GM12872 (cell line): ENCODE data around the gene MPHOSPH8.

ENCODE experiments used
- CTCF ChIP-seq: IDR thresholded peaks from 3 replicates; pipeline ENCODE4 v1.5.1; 2011; ENCODE audit warnings: low read depth, mild to moderate bottlenecking, low read length, moderate library complexity; ENCODE audit not compliant: insufficient read depth

MPHOSPH8 gene

DNA sequence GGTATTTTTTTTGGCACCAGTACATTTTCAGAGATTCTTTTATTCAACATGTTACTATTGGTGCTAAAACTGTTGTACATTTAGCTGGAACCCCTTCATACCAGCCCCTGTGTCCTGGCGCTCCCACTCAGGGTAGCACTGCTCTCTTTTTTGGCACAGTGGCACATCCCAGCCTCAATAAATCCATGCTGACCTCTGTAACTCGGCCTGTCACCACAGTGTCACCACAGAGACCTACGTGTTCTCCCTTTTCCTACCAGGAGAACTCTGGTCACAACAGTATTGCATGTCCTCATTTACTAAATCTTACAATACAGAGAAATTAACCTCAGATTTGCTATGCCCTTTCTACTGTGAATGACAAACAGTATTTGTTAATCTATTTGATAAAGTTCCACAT is 10.2 kb downstream of the MPHOSPH8 start:
- no peak for TF ChIP-seq CTCF

- no peak for TF ChIP-seq CTCF
Observed at GRCh38 chr13:19645000-19645399, 11.5 kb downstream of the MPHOSPH8 start.

GRCh38 chr13:19646063-19646462 is 12.6 kb downstream of the MPHOSPH8 start:
- TF ChIP-seq CTCF: no peak

DNA sequence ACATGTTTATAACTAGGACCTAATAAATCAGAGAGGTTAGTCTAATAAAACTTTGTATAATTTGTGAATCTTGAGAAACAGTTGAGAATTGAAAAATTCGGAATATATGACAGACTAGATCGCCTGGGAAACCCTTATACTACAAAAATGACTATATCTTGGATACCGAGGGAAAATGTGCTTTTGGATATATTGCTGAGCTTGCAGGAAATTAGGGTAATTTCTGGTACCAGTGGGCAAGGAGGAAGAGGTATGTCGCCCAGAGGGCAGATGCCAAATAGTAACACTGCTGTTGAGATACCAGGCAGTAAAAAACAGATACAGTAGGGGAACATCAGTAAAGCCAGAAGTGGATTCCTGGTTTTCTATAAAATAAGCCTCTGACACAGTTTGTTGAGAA is 17.3 kb downstream of the MPHOSPH8 start:
- no peak for TF ChIP-seq CTCF

GRCh38 chr13:19657872-19658591 is 24.6 kb downstream of the MPHOSPH8 start:
- no peak for TF ChIP-seq CTCF

DNA sequence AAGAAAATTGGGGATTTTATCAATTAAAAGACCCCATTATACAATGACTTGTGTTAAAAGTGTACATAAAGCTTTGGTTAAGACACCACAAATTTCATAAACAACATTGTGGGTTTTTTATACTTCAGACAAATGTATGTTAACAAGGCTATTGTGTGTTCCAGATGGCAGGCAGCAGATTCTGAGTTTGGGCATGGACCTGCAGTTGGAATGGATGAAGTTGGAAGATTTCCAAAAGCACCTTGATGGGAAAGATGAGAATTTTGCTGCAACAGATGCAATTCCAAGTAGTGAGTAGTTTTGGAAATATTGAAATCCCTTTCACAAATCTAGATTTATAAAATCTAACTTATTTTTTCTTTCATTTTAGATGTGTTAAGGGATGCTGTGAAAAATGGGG is 25.4 kb downstream of the MPHOSPH8 start:
- TF ChIP-seq CTCF: no peak

DNA sequence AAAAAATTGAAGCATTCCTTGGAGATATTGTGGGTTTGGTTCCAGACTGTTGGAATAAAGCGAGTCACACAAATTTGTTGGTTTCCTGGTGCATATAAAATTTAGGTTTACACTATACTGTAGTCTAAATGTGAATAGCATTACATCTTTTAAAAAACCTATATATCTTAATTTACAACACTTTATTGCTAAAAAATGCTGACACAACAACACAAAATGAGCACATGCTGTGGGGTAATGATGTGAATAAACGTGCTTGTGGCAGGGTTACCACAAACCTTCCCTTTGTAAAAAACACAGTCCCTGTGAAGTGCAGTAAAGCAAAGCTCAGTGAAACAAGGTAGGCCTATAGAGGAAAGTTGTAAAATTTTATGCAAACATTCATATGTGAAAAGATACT is 27.7 kb downstream of the MPHOSPH8 start:
- no peak for TF ChIP-seq CTCF
